Fibroblast of lung (primary cell): Measurements from ENCODE around the gene ANKRD34B. TPM values are rescaled to one million over a fixed set of nuclear protein-coding genes. Genes with fewer than 3 reads are reported as not detected.

Experiments
- DNase-seq, 2 donors: peaks; one replicate each; pipeline versions ENCODE4 v3.0.0 to v3.0.0-alpha.2; 2010; ENCODE audit warnings: low read depth in 2 of 2
- H2AFZ ChIP-seq: 2 replicates; pipeline ENCODE4 v1.5.1; 2012; ENCODE audit warnings: low read length, control low read depth, inconsistent platforms
- H3K27ac ChIP-seq: 2 replicates; pipeline ENCODE4 v1.5.1; 2011; ENCODE audit warnings: low read length, control low read depth; ENCODE audit not compliant: insufficient read depth
- H3K27me3 ChIP-seq: 2 replicates; pipeline ENCODE4 v1.5.1; 2011; ENCODE audit warnings: mild to moderate bottlenecking, low read length; ENCODE audit not compliant: control insufficient read depth, insufficient read depth
- H3K36me3 ChIP-seq: 2 replicates; pipeline ENCODE4 v1.5.1; 2011; ENCODE audit warnings: low read length; ENCODE audit not compliant: control insufficient read depth, insufficient read depth
- H3K4me1 ChIP-seq: 2 replicates; pipeline ENCODE4 v1.5.1; 2011; ENCODE audit warnings: low read length; ENCODE audit not compliant: control insufficient read depth, insufficient read depth; ENCODE audit errors: extremely low read depth
- H3K4me2 ChIP-seq: 2 replicates; pipeline ENCODE4 v1.5.1; 2011; ENCODE audit warnings: low read length, control low read depth; ENCODE audit not compliant: insufficient read depth; ENCODE audit errors: extremely low read depth
- H3K4me3 ChIP-seq, 4 experiments: fragments of 200-600 bp in 1 of 4; sonication (generic) in 1 of 4; replicated peaks in 1 of 4; 2 replicates each; pipeline ENCODE4 v1.5.1; 2011 to 2016; ENCODE audit warnings: low read length in 4 of 4, low read depth in 3 of 4, mild to moderate bottlenecking in 3 of 4, control low read depth in 2 of 4, inconsistent platforms in 1 of 4, mixed read lengths in 1 of 4; ENCODE audit not compliant: insufficient read depth in 1 of 4; ENCODE audit errors: control extremely low read depth in 1 of 4
- H3K79me2 ChIP-seq: 2 replicates; pipeline ENCODE4 v1.5.1; 2012; ENCODE audit warnings: mild to moderate bottlenecking, low read length, inconsistent platforms; ENCODE audit not compliant: control insufficient read depth, insufficient read depth
- H3K9ac ChIP-seq: 2 replicates; pipeline ENCODE4 v1.5.1; 2011; ENCODE audit warnings: mild to moderate bottlenecking, low read length, control low read depth; ENCODE audit not compliant: insufficient read depth
- H3K9me3 ChIP-seq: 2 replicates; pipeline ENCODE4 v1.5.1; 2012; ENCODE audit warnings: low read depth, low read length; ENCODE audit not compliant: control insufficient read depth, insufficient read depth
- H4K20me1 ChIP-seq: 2 replicates; pipeline ENCODE4 v1.5.1; 2011; ENCODE audit warnings: low read length; ENCODE audit not compliant: control insufficient read depth, insufficient read depth; ENCODE audit errors: extremely low read depth
- EZH2 ChIP-seq: IDR thresholded peaks from 2 replicates; pipeline ENCODE4 v1.5.1; 2012; ENCODE audit warnings: low read length, control low read depth, mild to moderate bottlenecking; ENCODE audit errors: missing control alignments
- polyA plus RNA-seq, 2 donors: library from polyadenylated mRNA; depleted of rRNA in 1 of 2; stranded (reverse) in 1 of 2; unstranded in 1 of 2; fragments of >200 nt; gene quantifications; 2 replicates each; pipeline ENCODE4 v1.2.1, GENCODE V29; 2011 to 2012; ENCODE audit warnings: missing spikeins in 1 of 2
- total RNA-seq: library from RNA; depleted of rRNA; stranded (reverse); fragments of >200 nt; gene quantifications from 2 replicates; pipeline ENCODE4 v1.2.1, GENCODE V29; 2014
- TF ChIP-seq, protein P1 (sequence below), 2 donors: IDR thresholded peaks in 1 of 2; conservative IDR thresholded peaks in 1 of 2; 1 replicate in 1 of 2; 2 replicates in 1 of 2; pipeline ENCODE4 v1.5.1; 2011 to 2012; ENCODE audit warnings: low read length in 2 of 2, control low read depth in 1 of 2, inconsistent platforms in 1 of 2, low read depth in 1 of 2, mild to moderate bottlenecking in 1 of 2

Gene ANKRD34B
- total and polyA plus RNA-seq, 2 donors (not counting 1 experiment from before 2014, with no cell fraction given): not detected

DNA sequence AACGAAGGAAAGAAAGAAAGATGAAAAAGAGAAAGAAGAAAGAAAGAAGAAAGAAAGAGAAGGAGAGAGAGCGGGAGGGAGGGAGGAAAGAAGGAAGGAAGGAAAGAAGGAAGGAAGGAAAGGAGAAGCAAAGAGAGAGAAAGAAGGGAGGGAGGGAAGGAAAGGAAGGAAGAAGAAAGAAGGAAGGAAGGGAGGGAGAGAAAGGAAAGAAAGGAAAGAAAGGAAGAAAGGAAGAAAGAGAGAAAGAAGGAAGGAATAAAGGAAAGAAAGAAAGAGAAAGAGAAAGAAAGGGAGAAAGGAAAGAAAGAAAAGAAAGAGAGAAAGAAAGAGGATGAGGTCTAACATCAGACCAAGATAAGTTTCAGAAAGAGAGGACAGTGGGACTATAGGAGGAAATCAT, 9.0 kb upstream of the ANKRD34B start:
- no peak overlapping the region for H3K4me2 ChIP-seq
- H3K9me3 ChIP-seq: no peaks in the 10 kb centered on the region
- DNase-seq: no peak
- no peaks in the 10 kb centered on the region for H3K79me2 ChIP-seq
- TF ChIP-seq EZH2: no peak
- TF ChIP-seq, protein P1, sequence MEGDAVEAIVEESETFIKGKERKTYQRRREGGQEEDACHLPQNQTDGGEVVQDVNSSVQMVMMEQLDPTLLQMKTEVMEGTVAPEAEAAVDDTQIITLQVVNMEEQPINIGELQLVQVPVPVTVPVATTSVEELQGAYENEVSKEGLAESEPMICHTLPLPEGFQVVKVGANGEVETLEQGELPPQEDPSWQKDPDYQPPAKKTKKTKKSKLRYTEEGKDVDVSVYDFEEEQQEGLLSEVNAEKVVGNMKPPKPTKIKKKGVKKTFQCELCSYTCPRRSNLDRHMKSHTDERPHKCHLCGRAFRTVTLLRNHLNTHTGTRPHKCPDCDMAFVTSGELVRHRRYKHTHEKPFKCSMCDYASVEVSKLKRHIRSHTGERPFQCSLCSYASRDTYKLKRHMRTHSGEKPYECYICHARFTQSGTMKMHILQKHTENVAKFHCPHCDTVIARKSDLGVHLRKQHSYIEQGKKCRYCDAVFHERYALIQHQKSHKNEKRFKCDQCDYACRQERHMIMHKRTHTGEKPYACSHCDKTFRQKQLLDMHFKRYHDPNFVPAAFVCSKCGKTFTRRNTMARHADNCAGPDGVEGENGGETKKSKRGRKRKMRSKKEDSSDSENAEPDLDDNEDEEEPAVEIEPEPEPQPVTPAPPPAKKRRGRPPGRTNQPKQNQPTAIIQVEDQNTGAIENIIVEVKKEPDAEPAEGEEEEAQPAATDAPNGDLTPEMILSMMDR (conservative IDR thresholded peaks at IDR 0.05 in 1 of 2, IDR thresholded peaks at IDR 0.05 in 1 of 2; ENCODE audit: low read depth in 1 of 2, low read length in 2 of 2): no peak
- H3K4me1 ChIP-seq: no peaks in the 10 kb centered on the region
- no peaks in the 10 kb centered on the region for H3K36me3 ChIP-seq
- H3K27ac ChIP-seq: no peak overlapping the region
- no peak overlapping the region for H3K9ac ChIP-seq
- peaks cover 2% of the 10 kb centered on the region for H3K27me3 ChIP-seq
- no peaks in the 10 kb centered on the region for H4K20me1 ChIP-seq
- no peak overlapping the region for H3K4me3 ChIP-seq
- no peak overlapping the region for H2AFZ ChIP-seq

DNA sequence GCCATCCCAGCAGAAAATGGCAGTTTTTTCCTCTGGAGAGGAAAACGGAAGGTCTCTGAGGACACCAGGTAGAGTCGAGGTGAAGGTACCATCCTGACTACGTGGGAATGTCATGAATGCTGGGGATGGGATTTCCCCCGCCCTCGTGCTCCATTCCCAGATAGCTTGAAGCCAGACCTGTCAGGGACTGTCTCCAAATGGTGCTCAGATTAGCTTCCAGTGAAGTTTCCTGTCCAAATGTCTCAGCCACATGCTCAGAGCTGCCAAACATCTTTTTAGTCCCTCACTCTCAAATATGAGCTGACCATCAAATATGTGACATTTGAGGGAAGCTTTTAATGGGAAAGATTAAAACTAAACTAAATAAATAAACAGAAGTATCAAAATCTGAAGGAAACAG, 7.6 kb upstream of the ANKRD34B start:
- TF ChIP-seq, protein P1 (conservative IDR thresholded peaks at IDR 0.05 in 1 of 2, IDR thresholded peaks at IDR 0.05 in 1 of 2; ENCODE audit: low read depth in 1 of 2, low read length in 2 of 2): no peak
- no peak for TF ChIP-seq EZH2
- no peaks in the 10 kb centered on the region for H3K4me1 ChIP-seq
- H4K20me1 ChIP-seq: no peaks in the 10 kb centered on the region
- H3K4me3 ChIP-seq: no peak overlapping the region
- H3K4me2 ChIP-seq: no peak overlapping the region
- no peak overlapping the region for H2AFZ ChIP-seq
- DNase-seq: no peak
- no peak overlapping the region for H3K9ac ChIP-seq
- peaks cover 2% of the 10 kb centered on the region for H3K27me3 ChIP-seq
- H3K36me3 ChIP-seq: no peaks in the 10 kb centered on the region
- no peak overlapping the region for H3K27ac ChIP-seq
- H3K79me2 ChIP-seq: no peaks in the 10 kb centered on the region
- no peaks in the 10 kb centered on the region for H3K9me3 ChIP-seq

DNA sequence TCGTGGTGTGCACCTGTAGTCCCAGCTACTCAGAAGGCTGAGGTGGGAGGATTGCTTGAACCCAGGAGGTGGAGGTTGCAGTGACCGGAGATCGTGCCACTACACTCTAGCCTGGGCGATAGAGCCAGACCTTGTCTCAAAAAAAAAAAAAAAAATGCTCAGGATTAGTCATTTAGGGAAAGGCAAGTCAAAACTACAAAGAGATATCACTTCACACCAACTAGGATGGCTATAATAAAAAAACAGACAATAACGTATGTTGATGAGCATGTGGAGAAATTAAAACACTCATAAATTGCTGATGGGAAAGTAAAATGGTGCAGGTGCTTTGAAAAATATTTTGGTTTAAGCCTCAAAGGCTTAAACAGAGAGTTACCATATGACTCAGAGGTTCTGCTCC, 6.3 kb upstream of the ANKRD34B start:
- TF ChIP-seq EZH2: no peak
- TF ChIP-seq, protein P1 (conservative IDR thresholded peaks at IDR 0.05 in 1 of 2, IDR thresholded peaks at IDR 0.05 in 1 of 2; ENCODE audit: low read depth in 1 of 2, low read length in 2 of 2): no peak

More for the DNA sequence above, 6.3 kb upstream of the ANKRD34B start:
- Histone ChIP-seq H3K27me3 (peaks cover 2% of the 10 kb centered on the region), H3K9me3 (no peaks in the 10 kb centered on the region), H3K4me3 (no peak overlapping the region), H4K20me1 (no peaks in the 10 kb centered on the region), H3K4me1 (no peaks in the 10 kb centered on the region), H3K9ac (no peak overlapping the region), H3K4me2 (no peak overlapping the region), H3K36me3 (no peaks in the 10 kb centered on the region), H2AFZ (no peak overlapping the region), H3K79me2 (no peaks in the 10 kb centered on the region), H3K27ac (no peak overlapping the region)
- no peak for DNase-seq
